ENCODE results near the gene OTULIN. TPM values are rescaled to one million over a fixed set of nuclear protein-coding genes. Genes with fewer than 3 reads are reported as not detected.

Gene OTULIN
- total RNA-seq, 1 donor from 2014 or later, result 31.1 TPM

DNA sequence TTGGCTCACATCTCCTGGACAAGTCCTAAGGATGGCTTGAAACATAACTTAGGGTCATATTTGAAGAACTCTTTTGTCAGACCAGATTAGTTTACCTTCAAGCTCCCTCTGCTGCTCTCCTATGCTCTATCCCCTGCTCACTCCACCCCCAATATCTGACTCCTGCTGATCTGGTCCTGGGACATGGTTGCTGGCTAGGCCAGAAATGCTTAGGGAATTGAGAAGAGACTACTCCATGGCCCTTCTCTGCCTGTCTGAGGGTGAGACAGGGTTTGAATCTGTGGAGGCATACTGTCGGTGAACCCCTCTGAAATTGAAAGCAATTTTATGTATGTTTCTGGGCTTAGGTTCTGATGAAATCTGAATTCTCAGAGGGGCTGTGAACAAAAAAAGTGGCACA is 3.3 kb downstream of the OTULIN start:
- H3K4me3 Mint-ChIP-seq, result peak overlapping the region; percentile 47
- H3K9me3 Mint-ChIP-seq, result no peaks in the 10 kb centered on the region
- no peaks in the 10 kb centered on the region for H3K27me3 Mint-ChIP-seq
- no peak for DNase-seq (ENCODE audit: extremely low spot score, unreplicated experiment)
- TF ChIP-seq, protein P1, sequence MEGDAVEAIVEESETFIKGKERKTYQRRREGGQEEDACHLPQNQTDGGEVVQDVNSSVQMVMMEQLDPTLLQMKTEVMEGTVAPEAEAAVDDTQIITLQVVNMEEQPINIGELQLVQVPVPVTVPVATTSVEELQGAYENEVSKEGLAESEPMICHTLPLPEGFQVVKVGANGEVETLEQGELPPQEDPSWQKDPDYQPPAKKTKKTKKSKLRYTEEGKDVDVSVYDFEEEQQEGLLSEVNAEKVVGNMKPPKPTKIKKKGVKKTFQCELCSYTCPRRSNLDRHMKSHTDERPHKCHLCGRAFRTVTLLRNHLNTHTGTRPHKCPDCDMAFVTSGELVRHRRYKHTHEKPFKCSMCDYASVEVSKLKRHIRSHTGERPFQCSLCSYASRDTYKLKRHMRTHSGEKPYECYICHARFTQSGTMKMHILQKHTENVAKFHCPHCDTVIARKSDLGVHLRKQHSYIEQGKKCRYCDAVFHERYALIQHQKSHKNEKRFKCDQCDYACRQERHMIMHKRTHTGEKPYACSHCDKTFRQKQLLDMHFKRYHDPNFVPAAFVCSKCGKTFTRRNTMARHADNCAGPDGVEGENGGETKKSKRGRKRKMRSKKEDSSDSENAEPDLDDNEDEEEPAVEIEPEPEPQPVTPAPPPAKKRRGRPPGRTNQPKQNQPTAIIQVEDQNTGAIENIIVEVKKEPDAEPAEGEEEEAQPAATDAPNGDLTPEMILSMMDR (conservative IDR thresholded peaks at IDR 0.05), result no peak
- peaks cover 48% of the 10 kb centered on the region for H3K4me1 Mint-ChIP-seq (ENCODE audit: unreplicated experiment)
- H3K36me3 Mint-ChIP-seq, result peaks cover 13% of the 10 kb centered on the region
- H3K27ac Mint-ChIP-seq, result peak overlapping the region; percentile 24

DNA sequence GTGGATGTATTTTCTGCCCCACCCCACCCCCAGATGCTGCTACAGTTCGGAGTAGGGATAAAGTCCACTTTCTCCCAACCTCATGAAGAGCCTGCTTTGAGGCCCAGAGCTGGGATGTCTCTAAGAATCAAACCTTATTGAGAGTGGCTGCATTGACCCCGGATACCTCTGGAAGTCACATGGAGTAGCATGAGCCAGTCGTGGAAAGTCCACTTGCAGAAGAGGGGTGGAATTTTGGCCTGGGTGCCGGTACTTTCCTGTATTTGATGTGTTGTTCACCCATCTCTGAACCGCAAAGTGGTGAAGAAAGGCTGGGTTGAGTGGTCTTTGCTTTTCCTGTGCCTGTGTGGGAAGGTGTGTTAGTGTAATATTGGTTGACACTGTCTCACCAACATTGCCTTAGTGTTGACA is 3.7 kb downstream of the OTULIN start:
- no peak overlapping the region for H3K4me3 Mint-ChIP-seq
- H3K36me3 Mint-ChIP-seq, result peaks cover 13% of the 10 kb centered on the region
- TF ChIP-seq, protein P1 (conservative IDR thresholded peaks at IDR 0.05), result no peak
- no peaks in the 10 kb centered on the region for H3K9me3 Mint-ChIP-seq
- no peaks in the 10 kb centered on the region for H3K27me3 Mint-ChIP-seq
- H3K4me1 Mint-ChIP-seq (ENCODE audit: unreplicated experiment), result peaks cover 49% of the 10 kb centered on the region
- no peak for DNase-seq (ENCODE audit: extremely low spot score, unreplicated experiment)
- H3K27ac Mint-ChIP-seq, result peak overlapping the region; percentile 24

DNA sequence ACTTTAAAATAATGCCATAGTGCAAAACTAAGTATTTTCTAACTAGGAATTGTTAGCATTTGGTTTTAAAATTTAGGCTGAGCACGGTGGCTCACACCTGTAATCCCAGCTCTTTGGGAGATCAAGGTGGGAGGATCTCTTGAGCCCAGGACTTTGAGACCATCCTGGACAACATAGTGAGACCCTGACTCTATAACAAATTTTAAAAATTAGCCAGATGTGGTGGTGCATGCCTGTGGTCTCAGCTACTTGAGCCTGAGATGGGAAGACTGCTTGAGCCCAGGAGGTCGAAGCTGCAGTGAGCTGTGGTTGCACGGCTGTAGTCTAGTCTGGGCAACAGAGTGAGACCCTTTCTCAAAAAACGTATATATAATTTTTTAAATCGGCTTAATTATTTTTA is 4.9 kb downstream of the OTULIN start:
- TF ChIP-seq, protein P1 (conservative IDR thresholded peaks at IDR 0.05), result no peak
- no peaks in the 10 kb centered on the region for H3K9me3 Mint-ChIP-seq
- H3K4me3 Mint-ChIP-seq, result no peak overlapping the region
- H3K27me3 Mint-ChIP-seq, result no peaks in the 10 kb centered on the region
- no peak overlapping the region for H3K27ac Mint-ChIP-seq
- DNase-seq (ENCODE audit: extremely low spot score, unreplicated experiment), result no peak
- peaks cover 8% of the 10 kb centered on the region for H3K36me3 Mint-ChIP-seq
- peaks cover 43% of the 10 kb centered on the region for H3K4me1 Mint-ChIP-seq (ENCODE audit: unreplicated experiment)

DNA sequence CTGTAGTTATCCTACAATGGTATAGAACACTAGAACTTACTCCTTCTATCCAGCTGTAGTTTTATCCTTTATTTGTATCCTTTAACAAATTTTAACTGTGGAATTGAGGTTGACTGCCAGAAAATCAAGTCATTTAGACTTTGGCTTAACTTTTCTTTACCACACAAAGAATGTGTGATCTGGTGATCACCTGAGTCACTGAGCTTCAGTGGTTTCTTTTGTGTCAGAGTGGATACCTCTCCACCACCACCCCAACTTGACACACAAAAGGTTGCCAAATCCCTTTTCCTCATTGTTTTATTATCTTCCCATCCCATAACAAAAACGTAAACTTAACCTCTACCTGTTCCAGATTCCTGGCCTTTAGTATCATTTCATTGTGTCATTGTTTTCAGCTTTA is 5.5 kb downstream of the OTULIN start:
- Mint-ChIP-seq H3K4me1 (ENCODE audit: unreplicated experiment) (peaks cover 46% of the 10 kb centered on the region), H3K36me3 (peaks cover 8% of the 10 kb centered on the region), H3K27me3 (no peaks in the 10 kb centered on the region), H3K27ac (no peak overlapping the region), H3K9me3 (no peaks in the 10 kb centered on the region), H3K4me3 (no peak overlapping the region)
- TF ChIP-seq, protein P1 (conservative IDR thresholded peaks at IDR 0.05), result no peak
- no peak for DNase-seq (ENCODE audit: extremely low spot score, unreplicated experiment)

DNA sequence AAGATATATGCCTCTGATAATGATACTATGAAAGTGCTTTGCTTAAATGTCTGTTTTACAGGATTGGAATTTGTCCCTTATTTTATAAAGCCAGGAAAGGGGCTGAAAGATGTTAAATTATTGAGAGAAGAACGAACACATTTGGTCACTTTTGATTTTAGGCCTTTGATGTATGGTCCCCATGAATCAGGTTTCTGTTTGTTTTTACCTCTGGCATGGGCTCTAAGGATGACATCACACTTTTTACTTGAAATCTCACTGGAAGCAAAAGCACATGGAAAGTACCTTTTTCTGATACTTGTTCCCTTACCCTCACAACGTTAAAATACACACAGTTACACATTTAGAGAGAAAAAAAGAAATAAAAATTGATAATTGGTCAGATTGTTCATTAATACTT is 6.9 kb downstream of the OTULIN start:
- no peak overlapping the region for H3K27ac Mint-ChIP-seq
- no peak overlapping the region for H3K4me3 Mint-ChIP-seq
- TF ChIP-seq, protein P1 (conservative IDR thresholded peaks at IDR 0.05), result no peak
- H3K27me3 Mint-ChIP-seq, result no peaks in the 10 kb centered on the region
- no peak for DNase-seq (ENCODE audit: extremely low spot score, unreplicated experiment)
- H3K36me3 Mint-ChIP-seq, result peaks cover 8% of the 10 kb centered on the region
- H3K9me3 Mint-ChIP-seq, result no peaks in the 10 kb centered on the region
- H3K4me1 Mint-ChIP-seq (ENCODE audit: unreplicated experiment), result peaks cover 47% of the 10 kb centered on the region

DNA sequence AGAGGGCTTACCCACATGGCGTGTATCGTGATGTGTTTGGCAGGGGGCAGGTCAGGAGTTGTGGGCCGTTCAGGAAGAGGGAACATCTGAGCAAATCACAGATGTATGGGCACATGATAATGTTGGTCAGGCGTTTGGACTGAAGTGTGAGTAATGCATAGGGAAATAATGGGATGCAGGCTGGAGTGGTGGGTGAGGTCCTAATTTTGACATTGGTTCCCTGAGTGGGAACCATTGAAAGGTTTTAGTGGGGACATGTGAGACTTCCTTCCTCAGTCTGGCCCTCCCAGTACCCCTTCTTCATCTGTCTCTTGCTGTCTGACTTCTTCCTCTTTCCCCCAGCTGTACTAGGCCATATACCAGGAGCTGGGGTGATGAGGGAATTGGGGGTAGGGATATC is 7.6 kb downstream of the OTULIN start:
- TF ChIP-seq, protein P1 (conservative IDR thresholded peaks at IDR 0.05), result no peak
- Mint-ChIP-seq H3K36me3 (peaks cover 8% of the 10 kb centered on the region), H3K27ac (no peak overlapping the region), H3K4me1 (ENCODE audit: unreplicated experiment) (peaks cover 45% of the 10 kb centered on the region), H3K4me3 (no peak overlapping the region), H3K9me3 (no peaks in the 10 kb centered on the region), H3K27me3 (no peaks in the 10 kb centered on the region)
- no peak for DNase-seq (ENCODE audit: extremely low spot score, unreplicated experiment)
